GM21526 (cell line): ENCODE results near the gene RBM20.

ENCODE experiments used
- ATAC-seq: cut with Tn5 transposase; IDR thresholded peaks from one replicate; pipeline ENCODE4 v1.9.1; 2021; ENCODE audit warnings: moderate library complexity; ENCODE audit not compliant: unreplicated experiment, low FRiP score

The RBM20 gene

DNA sequence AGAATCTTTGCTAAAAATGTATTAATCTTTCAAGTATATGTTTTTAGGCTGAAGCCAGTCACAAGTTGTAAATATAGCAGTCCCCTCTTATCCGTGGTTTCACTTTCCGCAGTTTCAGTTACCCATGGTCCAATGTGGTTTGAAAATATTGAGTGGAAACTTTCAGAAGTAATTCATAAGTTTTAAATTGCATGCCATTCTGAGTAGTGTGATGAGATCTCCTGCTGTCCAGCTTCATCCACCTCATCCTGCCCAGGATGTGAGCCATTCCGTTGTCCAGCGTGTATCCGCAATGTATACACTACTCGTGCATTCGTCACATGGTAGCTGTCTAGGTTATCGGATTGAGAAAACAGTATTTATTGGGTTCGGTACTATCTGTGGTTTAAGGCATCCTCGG is 239.8 kb downstream of the RBM20 start:
- ATAC-seq, result no peak

DNA sequence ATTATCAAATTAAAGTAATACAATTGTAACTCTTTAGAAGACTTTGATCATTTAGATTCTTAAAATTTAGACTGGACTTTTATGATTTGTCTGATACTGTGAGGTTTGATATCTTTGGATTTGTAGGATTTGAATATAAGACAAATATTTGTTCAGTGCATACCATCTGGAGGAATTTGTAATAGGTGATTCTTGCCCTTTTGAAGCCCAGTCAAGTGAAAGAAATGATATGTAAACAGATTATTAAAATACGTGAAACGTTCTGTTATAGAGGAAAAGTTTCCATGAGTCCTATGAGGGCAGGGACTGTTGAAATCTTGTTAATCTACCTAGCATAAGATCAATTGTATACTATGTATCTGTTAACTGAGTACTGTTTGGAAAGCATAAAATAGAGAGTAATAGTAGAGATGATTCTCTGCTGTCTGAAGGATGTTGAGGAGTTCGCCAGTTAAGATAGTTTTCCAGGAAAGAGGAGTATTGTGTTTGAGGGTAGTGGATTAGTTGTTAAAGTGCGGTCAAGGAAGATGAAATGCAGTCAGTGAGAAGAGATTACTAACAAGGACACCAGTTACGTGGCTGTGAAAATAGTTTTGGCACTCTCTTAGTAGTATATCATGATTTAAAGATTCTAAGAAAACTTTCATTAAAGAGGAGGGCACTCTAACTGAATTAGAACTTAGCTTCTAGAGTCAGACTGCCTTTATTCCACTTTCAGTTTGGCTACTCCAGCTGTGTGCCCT is 242.0 kb downstream of the RBM20 start:
- ATAC-seq, result no peak

DNA sequence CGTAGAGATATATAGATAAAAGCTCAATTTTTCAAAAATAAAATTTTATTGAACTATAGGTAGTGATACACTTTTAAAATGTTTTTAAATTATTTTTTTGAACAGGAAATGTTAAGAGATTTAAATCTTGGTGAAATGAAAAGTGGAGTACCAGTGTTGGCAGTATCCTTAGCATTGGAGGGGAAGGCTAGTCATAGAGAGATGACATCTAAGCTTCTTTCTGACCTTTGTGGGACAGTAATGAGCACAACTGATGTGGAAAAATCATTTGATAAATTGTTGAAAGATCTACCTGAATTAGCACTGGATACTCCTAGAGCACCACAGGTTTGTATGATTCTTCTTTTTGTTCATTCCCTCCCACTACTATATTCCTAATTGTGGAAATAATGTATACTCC is 243.4 kb downstream of the RBM20 start:
- no peak for ATAC-seq
